Raji (cell line): ENCODE results near the gene CD59.

Source experiments
- POLR2A ChIP-seq: IDR thresholded peaks from 2 replicates; pipeline ENCODE4 v1.6.1; 2011; ENCODE audit warnings: low read depth, low read length, control low read depth; ENCODE audit not compliant: insufficient read depth

CD59 gene

DNA sequence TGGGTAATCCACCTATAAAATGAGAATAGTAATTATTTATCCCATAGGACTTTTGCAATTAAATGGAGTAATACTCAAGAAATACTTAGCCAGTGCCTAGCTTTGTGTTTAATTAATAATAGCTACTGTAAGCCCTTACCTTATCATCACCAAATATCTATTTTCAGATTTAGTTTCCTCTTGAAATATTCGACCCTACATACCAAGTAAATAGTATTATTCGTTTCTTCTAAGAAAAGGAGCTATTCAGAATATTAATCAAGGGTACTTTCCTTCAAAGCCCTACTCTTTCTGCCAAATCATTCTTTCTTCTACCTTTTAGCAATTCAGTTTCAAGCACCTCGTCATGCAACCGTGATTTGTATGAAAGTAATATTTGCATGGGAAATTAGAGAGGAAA lies 31.4 kb upstream of the CD59 start:
- TF ChIP-seq POLR2A: no peak

- TF ChIP-seq POLR2A: no peak
Observed at GRCh38 chr11:33766085-33766484, 29.9 kb upstream of the CD59 start.

DNA sequence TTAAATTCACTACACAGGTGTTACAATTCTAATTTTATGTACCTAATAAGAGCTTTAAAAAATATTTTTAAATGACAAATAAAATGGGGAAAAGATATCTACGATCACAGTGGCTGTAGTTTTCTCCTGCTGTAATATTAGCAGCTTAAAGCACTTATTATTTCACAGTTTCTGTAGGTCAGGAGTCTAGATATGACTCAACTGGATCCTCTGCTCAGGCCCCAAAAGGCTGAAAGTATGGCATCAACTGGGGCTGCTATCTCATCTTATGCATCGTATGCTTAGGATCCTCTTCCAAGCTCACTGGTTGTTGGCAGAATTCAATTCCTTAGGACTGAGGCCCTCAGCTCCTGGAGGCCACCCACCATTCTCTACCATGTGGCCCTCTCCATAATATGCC lies 25.2 kb upstream of the CD59 start:
- TF ChIP-seq POLR2A: no peak

DNA sequence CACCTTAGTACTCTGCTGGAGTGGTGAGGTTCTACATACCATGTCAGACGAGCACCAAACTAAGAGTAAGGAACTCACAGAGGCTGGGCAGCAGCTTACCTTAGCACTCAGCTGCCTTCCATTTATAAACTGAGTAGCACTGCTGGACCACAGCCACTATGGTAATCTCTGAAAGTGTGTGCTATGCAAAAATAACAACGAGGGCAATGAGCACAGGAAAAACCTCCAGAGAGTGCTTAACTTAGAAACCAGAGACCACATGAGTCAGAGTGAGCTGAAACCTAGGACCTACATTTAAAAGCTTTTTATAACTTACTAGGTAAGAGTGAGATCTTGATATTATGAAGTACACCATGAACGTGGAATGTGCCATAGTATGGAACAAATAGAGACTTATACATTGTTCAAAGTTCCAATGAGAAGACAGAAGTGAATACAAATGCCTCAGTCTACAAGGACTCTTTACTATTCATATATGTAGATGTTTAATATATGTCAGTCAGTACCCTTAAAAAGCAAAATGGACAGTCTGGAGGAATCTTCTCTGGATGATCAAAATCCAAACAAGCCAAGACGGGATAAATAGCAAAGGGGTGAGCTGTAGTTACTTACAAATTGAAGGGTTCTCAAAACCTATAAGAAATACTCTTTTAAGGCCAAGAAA lies 17.2 kb upstream of the CD59 start:
- TF ChIP-seq POLR2A: no peak

DNA sequence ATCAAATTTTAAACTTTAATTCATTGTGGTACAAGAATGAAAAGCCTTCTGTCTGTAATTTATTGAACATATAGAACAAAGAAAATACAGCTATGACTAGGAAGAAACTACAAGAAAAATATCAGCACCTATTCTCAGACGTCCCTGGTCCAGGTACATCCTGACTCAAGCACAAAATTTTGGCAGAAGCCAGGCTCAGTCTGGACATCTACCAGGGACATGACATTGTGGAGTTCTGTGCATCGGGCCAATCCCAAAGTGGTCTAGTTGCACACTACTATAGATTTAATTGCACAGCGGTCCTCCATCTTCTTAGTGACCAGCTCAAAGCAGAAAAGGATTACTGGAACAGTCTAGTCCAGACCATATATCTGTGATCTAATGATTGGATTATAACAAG lies 15.7 kb upstream of the CD59 start:
- no peak for TF ChIP-seq POLR2A

DNA sequence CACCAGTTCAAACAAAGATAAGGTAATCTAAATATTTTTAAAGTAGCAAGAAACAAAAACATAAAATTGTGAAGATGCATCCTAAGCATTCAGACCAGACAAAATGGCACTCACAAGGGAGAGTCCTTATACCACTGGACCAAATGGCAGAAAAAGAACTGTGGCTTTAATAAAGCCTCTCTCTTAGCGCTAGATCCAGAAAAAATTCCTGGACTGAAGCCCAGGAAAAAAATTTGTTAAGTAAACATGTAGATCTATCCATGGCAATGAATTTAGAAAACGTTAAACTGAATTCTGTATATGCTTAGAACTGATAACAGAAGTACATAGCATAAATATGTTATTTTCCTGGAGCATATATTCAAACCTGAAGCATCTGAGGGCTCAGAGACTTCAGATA lies 11.8 kb upstream of the CD59 start:
- TF ChIP-seq POLR2A: no peak

GRCh38 chr11:33743291-33743690 lies 7.1 kb upstream of the CD59 start:
- TF ChIP-seq POLR2A: no peak

DNA sequence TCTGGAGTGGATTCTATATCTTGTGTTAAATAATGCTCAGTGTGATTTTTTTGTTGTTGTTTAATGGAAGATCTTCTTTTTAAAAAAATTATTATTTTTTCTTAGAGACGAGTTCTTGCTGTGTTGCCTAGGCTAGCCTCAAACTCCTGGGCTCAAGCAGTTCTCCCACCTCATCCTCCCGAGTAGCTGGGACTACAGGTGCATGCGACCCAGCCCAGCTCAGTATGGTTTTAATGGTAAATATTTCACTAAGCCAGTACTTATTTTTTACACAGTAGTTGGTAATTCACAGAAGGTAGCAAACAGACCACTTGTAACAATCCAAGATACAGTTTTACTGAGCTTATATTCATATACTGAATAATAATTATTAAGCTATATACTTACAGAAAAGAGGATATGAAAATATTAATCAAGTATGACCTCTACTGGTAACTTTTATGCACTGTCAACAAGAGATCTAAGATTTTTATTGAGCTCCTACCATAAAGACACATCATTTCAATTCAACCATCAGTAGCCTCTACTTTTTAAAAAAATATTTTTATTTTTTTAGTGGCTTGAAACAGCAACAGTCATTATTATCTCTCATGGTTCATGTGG lies 6.1 kb upstream of the CD59 start:
- TF ChIP-seq POLR2A: no peak

DNA sequence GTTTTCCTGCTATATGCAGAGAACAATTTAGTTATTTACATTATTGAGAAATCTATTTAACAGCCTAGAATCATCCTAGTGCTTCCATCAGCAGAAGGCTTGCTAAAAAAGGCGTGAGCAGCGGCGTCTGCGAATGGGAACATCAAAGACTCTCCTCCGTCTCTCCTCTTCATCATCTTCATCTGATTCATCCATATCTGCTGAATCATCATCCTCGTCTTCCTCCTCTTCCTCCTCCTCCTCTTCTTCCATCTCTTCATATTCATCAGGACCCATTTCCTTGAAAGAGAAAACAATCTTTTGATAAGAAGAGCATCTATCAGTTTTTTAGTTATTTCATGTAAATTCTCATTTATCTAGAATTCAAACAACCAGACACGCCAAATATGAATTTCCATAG lies 5.6 kb upstream of the CD59 start:
- no peak for TF ChIP-seq POLR2A

DNA sequence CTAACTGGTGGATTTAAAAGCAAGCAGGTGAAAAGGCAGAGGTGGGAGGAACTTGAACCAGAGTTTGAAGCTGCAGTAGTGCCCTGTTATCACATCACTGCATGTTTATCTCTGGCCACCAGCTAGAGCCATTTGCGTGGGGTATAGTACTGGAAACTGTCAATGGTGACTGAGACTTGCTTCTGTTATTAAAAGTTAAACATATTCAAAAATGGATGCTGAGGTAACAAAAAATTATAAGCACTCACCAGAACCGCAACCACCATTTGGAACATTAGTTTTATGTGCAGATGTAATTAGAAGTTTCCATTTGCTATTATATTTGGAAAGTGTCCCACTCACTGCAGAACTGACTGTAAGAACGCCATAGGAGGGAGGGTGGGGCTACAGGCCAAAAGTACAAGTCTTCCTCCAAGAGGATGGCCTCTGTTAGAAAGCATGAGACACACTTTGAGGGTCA lies 1.2 kb upstream of the CD59 start:
- TF ChIP-seq POLR2A: no peak

- TF ChIP-seq POLR2A: no peak
Observed at GRCh38 chr11:33735271-33736147, 714 bp downstream of the CD59 start.

- no peak for TF ChIP-seq POLR2A
Observed at GRCh38 chr11:33734441-33735270, 1.6 kb downstream of the CD59 start.

- TF ChIP-seq POLR2A: no peak
Observed at GRCh38 chr11:33733980-33734379, 2.2 kb downstream of the CD59 start.

GRCh38 chr11:33731723-33732531 lies 4.3 kb downstream of the CD59 start:
- TF ChIP-seq POLR2A: no peak

GRCh38 chr11:33730716-33731115 lies 5.5 kb downstream of the CD59 start:
- no peak for TF ChIP-seq POLR2A

- no peak for TF ChIP-seq POLR2A
Observed at GRCh38 chr11:33725496-33725895, 10.7 kb downstream of the CD59 start.
